Kidney (tissue), 14 donors: ENCODE results near the gene ICE2. TPM values are rescaled to one million over a fixed set of nuclear protein-coding genes. Genes with fewer than 3 reads are reported as not detected.
"Not testable (repeated sequence)": the region's sequence is repeated elsewhere in the genome, so short reads cannot be mapped to it uniquely, and the experiment has no call there.

ENCODE experiments used
- DNase-seq, 5 donors: peaks; one replicate each; pipeline ENCODE4 v3.0.0-alpha.2; 2013 to 2020
- FAIRE-seq: peaks from 2 replicates; lab custom pipeline; 2012; peaks lifted over from hg19 to GRCh38; lab: Jason Lieb, UNC
- H3K27ac ChIP-seq, 2 donors: one replicate each; pipeline ENCODE4 v1.7.0; 2013; ENCODE audit warnings: low read depth in 2 of 2, low read length in 2 of 2, inconsistent platforms in 1 of 2
- H3K27me3 ChIP-seq: one replicate; pipeline ENCODE4 v1.7.1; 2013; ENCODE audit warnings: low read length, inconsistent platforms; ENCODE audit not compliant: control insufficient read depth, insufficient read depth
- H3K36me3 ChIP-seq, 3 donors: one replicate each; pipeline versions ENCODE4 v1.7.0 to v1.7.1; 2013; ENCODE audit warnings: low read length in 3 of 3, control low read depth in 1 of 3, inconsistent platforms in 1 of 3; ENCODE audit not compliant: insufficient read depth in 3 of 3, control insufficient read depth in 2 of 3
- H3K4me1 ChIP-seq, 3 donors: one replicate each; pipeline versions ENCODE4 v1.7.0 to v1.7.1; 2013; ENCODE audit warnings: low read length in 3 of 3, inconsistent platforms in 1 of 3, low read depth in 1 of 3; ENCODE audit not compliant: control insufficient read depth in 2 of 3, insufficient read depth in 2 of 3
- H3K4me3 ChIP-seq, 3 donors: one replicate each; pipeline versions ENCODE4 v1.7.0 to v1.8.1; 2013; ENCODE audit warnings: low read length in 3 of 3, control low read depth in 1 of 3, inconsistent platforms in 1 of 3
- H3K9ac ChIP-seq, 3 donors: one replicate each; pipeline versions ENCODE4 v1.7.0 to v1.7.1; 2013; ENCODE audit warnings: low read length in 3 of 3, control low read depth in 1 of 3, inconsistent platforms in 1 of 3
- H3K9me3 ChIP-seq, 3 donors: one replicate each; pipeline versions ENCODE4 v1.7.0 to v1.7.1; 2013; ENCODE audit warnings: low read length in 3 of 3, control low read depth in 1 of 3, inconsistent platforms in 1 of 3; ENCODE audit not compliant: control insufficient read depth in 2 of 3, insufficient read depth in 1 of 3
- CTCF ChIP-seq: IDR thresholded peaks from 3 replicates; pipeline ENCODE4 v1.5.1; 2012; ENCODE audit warnings: mild to moderate bottlenecking, moderate library complexity, borderline replicate concordance; ENCODE audit not compliant: insufficient read depth; ENCODE audit errors: extremely low read depth
- intact Hi-C: fragments of 100-400 bp; cut with DNase I; formaldehyde crosslinking; loops from one replicate; pipeline ENCODE4 v1.11.1; 2022
- polyA plus RNA-seq: library from polyadenylated mRNA; stranded (reverse); fragments of 350-450 nt; fragmentation: Illumina TruSeq; extraction: RNeasy Lipid Tissue Mini Kit (QIAGEN cat#74804); gene quantifications from one replicate; pipeline ENCODE4 v1.2.3, GENCODE V29; 2014; ENCODE audit warnings: low read depth, low replicate concordance; ENCODE audit not compliant: insufficient read depth
- total RNA-seq: library from RNA; stranded (reverse); fragmentation: NEBNext Ultra II Directional; extraction: Animal tissue kit (Norgen Biotek cat#: 25700); gene quantifications from one replicate; pipeline ENCODE4 v1.2.1, GENCODE V29; 2021
- donor health status: control.
- donor health status: control.
- donor health status: control.
- donor health status: control.
- donor health status: control.
- donor health status: DM: yes; HTN: yes; CAD: no.
- donor health status: Normal renal cell carcinoma (clear cell type).

ICE2 gene
- total and polyA plus RNA-seq, 2 donors from 2014 or later: 16.4 to 61.4 TPM

GRCh38 chr15:60413231-60413824 lies 65.6 kb downstream of the ICE2 start:
- Histone ChIP-seq H3K36me3 (no peaks in the 10 kb centered on the region), H3K9me3 (no peaks in the 10 kb centered on the region), H3K4me1 (no peaks in the 10 kb centered on the region), H3K27ac (no peak overlapping the region), H3K4me3 (no peak overlapping the region), H3K27me3 (no peaks in the 10 kb centered on the region), H3K9ac (no peak overlapping the region)
- intact Hi-C loops: no loop called here
- FAIRE-seq (no peak), DNase-seq (no peak)
- TF ChIP-seq CTCF: no peak

GRCh38 chr15:60412807-60413206 lies 66.1 kb downstream of the ICE2 start:
- H3K27me3 ChIP-seq, H3K36me3 ChIP-seq, H3K27ac ChIP-seq, DNase-seq, H3K9me3 ChIP-seq, H3K4me3 ChIP-seq, FAIRE-seq, H3K9ac ChIP-seq, H3K4me1 ChIP-seq, intact Hi-C loops: not testable (repeated sequence)

- FAIRE-seq (no peak), DNase-seq (no peak)
- no peak overlapping the region for H3K4me3 ChIP-seq
- intact Hi-C loops: no loop called here
- no peaks in the 10 kb centered on the region for H3K36me3 ChIP-seq
- no peak overlapping the region for H3K9ac ChIP-seq
- H3K27ac ChIP-seq: no peak overlapping the region
- H3K4me1 ChIP-seq: no peaks in the 10 kb centered on the region
- TF ChIP-seq CTCF: no peak
- H3K27me3 ChIP-seq: no peaks in the 10 kb centered on the region
- no peaks in the 10 kb centered on the region for H3K9me3 ChIP-seq
Observed at GRCh38 chr15:60411774-60412425, 67.0 kb downstream of the ICE2 start.

- H3K4me3 ChIP-seq, H3K4me1 ChIP-seq, H3K36me3 ChIP-seq, intact Hi-C loops, H3K9ac ChIP-seq, H3K27me3 ChIP-seq, FAIRE-seq, DNase-seq, H3K27ac ChIP-seq, H3K9me3 ChIP-seq: not testable (repeated sequence)
Observed at GRCh38 chr15:60410350-60410749, 68.6 kb downstream of the ICE2 start.
